Kidney epithelial cell (primary cell): ENCODE measurements around the gene TRIM4. TPM values are rescaled to one million over a fixed set of nuclear protein-coding genes. Genes with fewer than 3 reads are reported as not detected.
"Not testable (repeated sequence)": the region's sequence is repeated elsewhere in the genome, so short reads cannot be mapped to it uniquely, and the experiment has no call there.

Experiments used
- DNase-seq: peaks from one replicate; pipeline ENCODE4 v3.0.0-alpha.2; 2010; ENCODE audit warnings: low read depth
- H3K27me3 ChIP-seq: 2 replicates; pipeline ENCODE4 v1.6.0; 2011; ENCODE audit warnings: low read length; ENCODE audit not compliant: control insufficient read depth, insufficient read depth
- H3K36me3 ChIP-seq: 2 replicates; pipeline ENCODE4 v1.5.1; 2011; ENCODE audit warnings: low read length; ENCODE audit not compliant: control insufficient read depth, insufficient read depth
- H3K4me3 ChIP-seq: 2 replicates; pipeline ENCODE4 v1.5.1; 2011; ENCODE audit warnings: low read depth, mild to moderate bottlenecking, control low read depth, low read length
- CTCF ChIP-seq: IDR thresholded peaks from 2 replicates; pipeline ENCODE4 v1.5.1; 2011; ENCODE audit warnings: mild to moderate bottlenecking, moderate library complexity, low read length, control low read depth, inconsistent platforms; ENCODE audit not compliant: insufficient read depth, poor library complexity, severe bottlenecking
- total RNA-seq: library from RNA; depleted of rRNA; stranded (reverse); fragments of >200 nt; gene quantifications from 2 replicates; pipeline ENCODE4 v1.2.3, GENCODE V29; 2015

The TRIM4 gene
- total RNA-seq, 1 donor from 2014 or later = 36.0 TPM

GRCh38 chr7:99898836-99899235 is 20.5 kb downstream of the TRIM4 start:
- no peak for DNase-seq
- TF ChIP-seq CTCF = no peak
- Histone ChIP-seq H3K36me3 (peaks cover 1% of the 10 kb centered on the region), H3K27me3 (no peaks in the 10 kb centered on the region), H3K4me3 (no peak overlapping the region)

- H3K4me3 ChIP-seq = no peak overlapping the region
Measured at GRCh38 chr7:99898023-99898357, 21.3 kb downstream of the TRIM4 start.

DNA sequence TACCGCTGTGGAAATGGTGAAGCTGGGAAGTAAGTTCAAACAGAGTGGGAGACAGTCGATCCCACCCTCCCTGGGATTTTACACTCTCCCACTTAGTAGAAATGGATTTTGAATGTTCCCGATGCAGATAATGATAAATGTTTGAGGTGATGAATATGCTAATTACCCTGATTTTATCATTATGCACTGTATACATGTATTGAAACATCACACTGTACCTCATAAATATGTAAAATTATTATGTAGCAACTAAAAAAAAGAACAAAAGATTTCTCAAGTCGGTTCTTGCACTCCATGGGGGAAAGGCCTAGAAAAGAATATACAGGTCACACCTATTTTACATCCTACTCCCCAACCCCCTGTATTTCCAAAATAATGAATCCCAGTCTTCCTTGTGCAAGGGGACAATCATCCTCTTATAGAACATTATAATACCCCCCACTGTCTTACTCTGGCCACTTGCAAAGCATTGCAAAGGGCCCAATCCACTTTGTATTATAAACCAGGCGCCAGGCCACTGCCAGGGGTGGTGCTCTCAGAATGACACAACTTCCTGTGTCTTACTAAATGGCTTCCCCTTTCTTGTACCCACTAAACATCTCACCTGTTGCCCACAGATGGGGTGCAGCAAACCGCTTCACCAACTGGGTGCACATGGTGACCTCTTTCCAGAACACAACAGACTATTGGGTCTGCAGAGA is 21.9 kb downstream of the TRIM4 start:
- TF ChIP-seq CTCF = no peak
- H3K36me3 ChIP-seq = peaks cover 1% of the 10 kb centered on the region
- no peaks in the 10 kb centered on the region for H3K27me3 ChIP-seq
- DNase-seq = no peak
- H3K4me3 ChIP-seq = no peak overlapping the region

More at GRCh38 chr7:99898023-99898357, 21.3 kb downstream of the TRIM4 start:
- no peak for DNase-seq
- Histone ChIP-seq H3K36me3 (peaks cover 1% of the 10 kb centered on the region), H3K27me3 (no peaks in the 10 kb centered on the region)
- TF ChIP-seq CTCF = no peak

DNA sequence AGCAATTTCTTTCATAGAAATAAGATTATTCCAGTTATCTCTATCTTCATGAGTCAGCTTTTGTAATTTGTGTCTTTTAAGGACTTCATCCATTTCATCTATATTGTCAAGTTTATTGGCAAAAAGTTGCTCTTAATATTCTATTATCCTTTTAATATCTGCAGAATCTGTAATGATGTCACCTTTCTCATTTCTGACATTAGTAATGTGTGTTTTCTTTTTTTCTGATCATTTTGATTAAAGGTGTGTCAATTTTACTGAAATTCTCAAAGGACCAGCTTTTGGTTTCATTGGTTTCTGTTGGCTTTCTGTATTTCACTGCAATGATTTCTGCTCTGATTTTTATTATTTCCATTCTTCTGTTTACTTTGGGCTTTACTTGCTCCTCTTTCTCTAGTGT is 24.6 kb downstream of the TRIM4 start:
- Histone ChIP-seq H3K4me3 (no peak overlapping the region), H3K36me3 (no peaks in the 10 kb centered on the region), H3K27me3 (no peaks in the 10 kb centered on the region)
- no peak for TF ChIP-seq CTCF
- DNase-seq = no peak

DNA sequence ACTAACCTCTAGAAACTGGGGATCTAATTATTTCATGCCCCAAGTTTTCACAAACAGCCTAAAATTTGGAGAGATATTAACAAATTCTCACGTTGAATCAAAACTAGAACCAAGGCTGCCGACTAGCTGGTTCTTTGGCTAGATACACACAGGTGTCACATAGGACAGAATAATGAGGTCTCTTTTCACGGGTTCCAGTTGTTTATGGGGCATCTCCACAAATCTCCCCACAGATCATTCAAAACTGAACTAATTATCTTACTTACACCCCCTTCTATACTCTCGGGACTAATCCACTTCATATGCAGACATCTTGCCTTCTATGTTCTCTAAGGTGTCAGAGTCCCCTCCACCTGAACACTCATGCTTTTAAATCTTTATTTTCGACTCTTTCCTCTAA is 26.1 kb downstream of the TRIM4 start:
- TF ChIP-seq CTCF = no peak
- Histone ChIP-seq H3K4me3 (no peak overlapping the region), H3K36me3 (no peaks in the 10 kb centered on the region), H3K27me3 (no peaks in the 10 kb centered on the region)
- DNase-seq = no peak

GRCh38 chr7:99890348-99890747 is 29.0 kb downstream of the TRIM4 start:
- DNase-seq, H3K27me3 ChIP-seq, H3K36me3 ChIP-seq, H3K4me3 ChIP-seq: not testable (repeated sequence)

GRCh38 chr7:99888366-99888765 is 31.0 kb downstream of the TRIM4 start:
- H3K27me3 ChIP-seq, H3K36me3 ChIP-seq, H3K4me3 ChIP-seq, DNase-seq: not testable (repeated sequence)
